Activated T-cell treated with anti-CD3 and anti-CD28 coated beads for 24 hours (primary cell): ENCODE measurements around the gene ZCCHC10.
"Not testable (repeated sequence)": the region's sequence is repeated elsewhere in the genome, so short reads cannot be mapped to it uniquely, and the experiment has no call there.

Experiments used
- DNase-seq: peaks from one replicate; pipeline ENCODE4 v3.0.0-alpha.2; 2020; ENCODE audit warnings: low read depth

The ZCCHC10 gene

DNA sequence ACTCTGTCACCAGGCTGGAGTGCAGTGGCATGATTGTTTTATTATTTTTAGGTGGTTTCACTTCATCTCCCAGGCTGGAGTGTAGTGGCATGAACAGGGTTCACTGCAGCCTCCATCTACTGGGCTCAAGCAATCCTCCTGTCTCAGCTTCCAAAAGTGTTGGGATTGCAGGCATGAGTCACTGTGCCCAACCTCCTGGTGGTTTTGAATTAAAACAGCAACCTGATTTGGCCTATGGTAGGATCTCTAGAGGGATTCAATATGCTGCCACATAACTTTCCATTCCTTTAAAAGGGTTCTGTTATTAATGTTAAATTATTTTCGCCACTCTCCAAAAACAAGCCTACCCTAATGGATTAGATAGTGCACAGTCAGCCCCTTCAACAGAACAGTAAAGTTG is 15.6 kb upstream of the ZCCHC10 start:
- no peak for DNase-seq

DNA sequence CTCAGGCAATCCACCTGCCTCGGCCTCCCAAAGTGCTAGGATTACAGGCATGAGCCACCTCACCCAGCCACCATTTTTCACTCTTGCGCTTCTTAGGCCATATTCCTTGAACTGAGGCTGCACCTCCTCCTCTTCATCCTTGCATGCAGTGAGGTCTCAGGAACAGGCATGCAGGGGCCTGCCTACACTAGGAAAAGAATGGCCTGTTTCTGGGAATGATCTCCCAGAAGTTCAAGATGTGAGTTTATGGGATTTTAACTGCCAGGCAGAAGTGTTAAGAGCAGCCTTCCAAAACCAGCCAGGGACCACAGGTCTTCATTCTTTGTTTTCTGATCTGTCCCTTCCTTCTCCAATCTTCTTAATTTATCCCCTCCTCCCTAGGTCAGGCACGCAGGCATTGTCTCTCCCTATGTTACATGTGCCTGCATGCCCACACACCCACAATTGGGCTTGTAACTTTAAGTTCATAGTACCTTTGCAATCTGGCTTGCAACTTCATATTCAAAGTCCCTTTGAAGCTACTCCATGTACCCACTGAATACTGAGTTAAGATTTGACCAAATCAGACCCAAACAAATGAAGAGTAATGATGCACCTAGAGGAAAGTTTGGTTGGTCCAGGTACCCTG is 14.9 kb upstream of the ZCCHC10 start:
- no peak for DNase-seq

DNA sequence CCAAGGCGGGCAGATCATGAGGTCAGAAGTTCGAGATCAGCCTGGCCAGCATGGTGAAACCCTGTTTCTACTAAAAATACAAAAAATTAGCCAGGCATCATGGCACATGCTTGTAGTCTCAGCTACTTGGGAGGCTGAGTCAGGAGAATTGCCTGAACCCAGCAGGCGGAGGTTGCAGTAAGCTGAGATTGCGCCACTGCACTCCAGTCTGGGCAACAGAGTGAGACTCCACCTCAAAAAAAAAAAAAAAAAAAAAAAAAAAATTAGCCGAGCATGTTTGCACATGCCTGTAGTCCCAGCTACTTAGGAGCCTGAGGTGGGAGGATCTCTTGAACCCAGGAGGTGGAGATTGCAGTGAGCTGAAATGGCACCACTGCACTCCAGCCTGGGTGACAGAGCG is 10.3 kb upstream of the ZCCHC10 start:
- not testable (repeated sequence) for DNase-seq

DNA sequence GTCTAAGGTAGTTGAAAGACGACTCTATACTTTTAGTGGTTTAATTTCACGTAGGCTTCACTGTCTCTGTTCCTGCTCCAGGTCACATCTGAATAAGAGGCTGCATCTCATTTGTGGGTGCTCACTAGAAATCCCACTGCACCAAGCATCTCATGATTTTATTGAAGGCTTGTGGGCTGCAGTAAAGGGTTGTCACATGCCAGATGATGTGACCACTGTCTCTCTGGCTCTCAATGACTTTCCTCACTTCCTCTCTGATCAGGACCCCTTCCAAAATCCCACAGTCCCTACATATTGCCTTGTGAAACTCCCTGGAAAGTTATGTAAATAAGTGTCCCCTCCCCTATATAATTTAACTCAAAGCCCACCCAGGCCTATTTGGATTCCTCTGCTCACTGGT is 8.9 kb upstream of the ZCCHC10 start:
- DNase-seq, result no peak

DNA sequence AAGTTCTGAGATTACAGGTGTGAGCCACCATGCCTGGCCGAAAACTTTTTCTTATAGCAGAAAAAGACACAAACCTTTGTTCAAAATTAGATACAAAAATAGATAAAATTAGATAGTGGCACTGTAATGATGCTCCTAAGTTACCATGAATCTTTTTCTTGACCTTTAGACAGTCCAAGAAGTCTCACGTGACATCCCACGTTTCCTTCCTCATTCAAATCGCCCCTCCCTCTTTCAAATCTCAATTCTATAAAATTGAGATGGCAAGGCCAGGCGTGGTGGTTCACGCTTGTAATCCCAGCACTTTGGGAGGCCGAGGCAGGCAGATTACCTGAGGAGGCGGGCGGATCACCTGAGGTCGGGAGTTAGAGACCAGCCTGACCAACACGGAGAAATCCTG is 7.7 kb upstream of the ZCCHC10 start:
- DNase-seq, result no peak

DNA sequence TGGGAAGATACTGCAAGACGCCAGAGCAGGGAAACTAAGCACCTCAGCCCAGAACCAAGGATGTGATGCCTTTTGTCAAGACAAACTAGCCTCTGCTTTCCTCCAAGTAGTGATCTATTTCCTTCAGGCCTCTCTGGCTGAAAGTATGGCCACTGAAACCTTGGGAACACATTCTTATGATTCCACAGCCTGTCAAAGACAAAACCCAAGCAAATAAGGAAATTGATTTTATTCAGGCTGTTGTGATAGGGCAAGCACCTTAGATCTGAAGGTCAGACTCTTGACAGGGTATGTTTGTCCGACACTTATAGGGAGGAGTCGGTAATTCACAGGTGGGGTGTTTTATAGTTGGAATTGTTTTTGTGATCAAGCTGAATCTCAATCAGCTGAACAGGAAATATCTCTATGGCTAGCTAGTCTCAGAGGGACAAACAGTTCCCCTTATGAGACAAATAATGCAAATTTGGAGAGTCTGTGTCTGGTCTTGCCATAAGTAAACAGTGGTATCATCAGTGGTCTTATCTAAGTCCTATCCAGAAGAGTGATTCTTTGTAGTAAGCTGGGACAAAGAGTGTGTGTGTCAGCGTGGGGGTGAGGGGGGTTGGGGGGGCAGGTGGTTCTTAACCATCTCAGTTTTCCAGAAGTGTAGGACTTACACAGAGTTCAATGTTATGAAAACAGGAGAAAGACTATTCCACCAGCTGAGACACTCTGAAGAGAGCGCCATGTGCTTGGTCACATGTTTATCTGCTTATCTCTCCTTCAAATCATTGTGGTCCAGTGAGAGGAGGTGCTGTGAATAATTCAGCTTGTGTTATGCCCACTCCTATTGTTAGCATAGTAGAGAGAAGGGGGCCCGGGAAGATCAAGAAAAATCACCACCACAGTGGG is 6.7 kb upstream of the ZCCHC10 start:
- DNase-seq, result no peak

DNA sequence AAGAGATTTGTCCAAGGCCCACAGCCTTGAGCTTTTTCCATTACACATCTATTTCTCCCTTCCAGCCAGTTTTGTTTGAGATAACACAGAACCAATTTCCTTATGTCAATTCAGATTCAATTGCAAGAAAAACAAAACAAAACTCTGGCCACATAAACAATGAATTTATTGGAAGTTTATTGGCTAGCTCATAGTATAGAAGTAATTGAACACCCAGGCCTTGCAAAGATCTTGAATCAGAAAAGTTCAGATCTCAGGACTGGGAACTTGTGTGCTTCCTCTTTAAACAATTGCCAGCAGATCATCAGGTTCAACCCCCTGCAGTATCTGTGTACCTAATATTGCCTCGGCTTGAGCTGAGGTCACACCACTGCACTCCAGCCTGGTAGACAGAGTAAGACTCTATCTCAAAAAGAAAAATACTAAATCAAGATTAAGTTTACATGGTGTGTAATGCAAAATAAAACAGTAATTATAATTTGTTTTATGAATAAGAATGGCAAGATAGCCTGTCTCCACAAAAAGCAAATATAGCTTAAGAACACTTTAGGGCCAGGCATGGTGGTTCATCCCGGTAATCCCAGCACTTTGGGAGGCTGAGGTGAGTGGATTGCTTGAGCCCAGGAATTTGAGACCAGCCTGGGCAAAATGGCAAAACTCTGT is 4.1 kb upstream of the ZCCHC10 start:
- DNase-seq, result no peak

DNA sequence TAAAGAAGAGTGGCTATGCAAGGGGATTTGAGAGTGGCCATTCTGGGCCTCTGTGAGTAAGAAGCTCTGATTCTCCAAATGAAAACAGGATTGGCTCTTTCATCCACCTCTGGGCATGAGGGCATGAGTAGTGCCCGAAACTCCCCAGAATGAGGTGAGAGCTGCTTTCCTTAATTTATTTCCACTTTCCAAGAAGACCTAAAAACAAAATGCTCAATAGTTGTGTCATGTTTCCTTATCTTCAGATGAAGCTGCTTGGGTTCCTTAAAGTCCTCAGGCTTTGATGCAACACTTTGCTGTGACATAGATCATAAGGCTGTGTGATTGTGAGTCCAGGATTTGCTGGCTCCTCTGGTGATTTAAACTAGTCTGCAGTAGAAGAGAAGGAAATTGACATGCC is 3.1 kb upstream of the ZCCHC10 start:
- no peak for DNase-seq

DNA sequence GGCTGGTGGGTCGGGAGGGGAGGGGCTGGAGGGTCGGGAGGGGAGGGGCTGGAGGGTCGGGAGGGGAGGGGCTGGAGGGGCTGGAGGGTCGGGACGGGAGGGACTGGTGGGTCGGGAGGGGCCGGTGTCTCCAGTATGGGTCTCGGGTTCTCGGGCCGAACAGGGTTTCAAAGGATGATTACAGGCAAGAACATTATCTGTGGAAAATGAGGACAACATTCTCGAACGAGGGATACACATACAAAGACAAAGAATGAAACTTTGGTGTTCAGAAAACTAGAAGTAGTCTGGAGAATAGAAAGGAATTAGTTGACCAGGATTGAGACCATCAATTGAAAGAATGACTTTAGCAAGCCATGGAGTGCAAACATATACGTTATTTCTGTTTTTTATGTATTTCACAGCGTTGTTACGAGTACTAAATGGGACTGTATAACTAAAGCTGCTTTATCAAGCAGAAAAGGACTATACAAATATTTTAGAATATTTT is 360 bp upstream of the ZCCHC10 start:
- no peak for DNase-seq

DNA sequence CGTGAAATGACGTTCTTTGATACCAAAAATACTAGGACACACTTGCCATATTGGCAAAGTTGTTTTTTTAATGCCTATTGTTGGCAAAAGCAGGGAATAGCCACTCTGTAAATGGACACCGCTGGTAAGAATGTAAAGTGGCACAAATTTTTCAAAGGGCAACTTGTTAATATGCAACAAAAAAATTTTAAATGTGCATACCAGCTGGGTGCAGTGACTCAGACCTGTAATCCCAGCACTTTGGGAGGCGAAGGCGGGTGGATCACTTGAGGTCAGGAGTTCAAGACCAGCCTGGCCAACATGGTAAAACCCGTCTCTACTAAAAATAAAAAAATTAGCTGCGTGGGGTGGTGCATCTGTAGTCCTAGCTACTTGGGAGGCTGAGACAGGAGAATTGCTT is 6.9 kb downstream of the ZCCHC10 start:
- not testable (repeated sequence) for DNase-seq

DNA sequence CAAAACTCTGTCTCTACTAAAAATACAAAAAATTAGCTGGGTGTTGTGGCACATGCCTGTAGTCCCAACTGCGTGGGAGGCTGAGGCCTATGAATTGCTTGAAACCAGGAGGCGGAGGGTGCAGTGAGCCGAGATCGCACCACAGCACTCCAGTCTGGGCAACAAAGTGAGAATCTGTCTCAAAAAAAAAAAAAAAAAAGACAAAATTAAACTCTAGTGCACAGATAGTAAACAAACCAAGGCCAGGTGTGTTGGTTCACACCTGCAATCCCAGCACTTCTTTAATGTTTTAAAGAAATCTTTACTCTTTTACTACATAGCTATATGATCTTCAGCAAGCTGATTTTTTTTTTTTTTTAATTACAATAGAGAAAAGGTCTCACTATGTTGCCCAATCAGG is 8.4 kb downstream of the ZCCHC10 start:
- DNase-seq, result no peak

DNA sequence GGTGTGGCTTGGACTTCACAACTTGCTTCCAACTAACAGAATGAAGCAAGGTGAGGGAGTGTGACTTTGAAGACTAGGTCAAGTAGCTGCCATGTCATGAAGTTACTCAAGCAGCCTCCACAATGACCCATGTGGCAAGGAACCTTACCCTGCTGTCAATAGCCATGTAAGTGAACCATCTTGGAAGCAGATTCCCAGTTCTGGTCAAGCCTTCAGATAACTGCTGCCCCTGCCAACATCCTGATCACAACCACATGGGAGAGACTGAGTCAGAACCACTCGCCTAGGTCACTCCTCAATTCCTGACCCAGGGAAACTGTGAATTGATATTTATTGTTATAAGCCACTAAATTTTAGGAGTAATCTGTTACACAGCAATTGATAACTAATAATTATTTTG is 10.9 kb downstream of the ZCCHC10 start:
- DNase-seq, result no peak

DNA sequence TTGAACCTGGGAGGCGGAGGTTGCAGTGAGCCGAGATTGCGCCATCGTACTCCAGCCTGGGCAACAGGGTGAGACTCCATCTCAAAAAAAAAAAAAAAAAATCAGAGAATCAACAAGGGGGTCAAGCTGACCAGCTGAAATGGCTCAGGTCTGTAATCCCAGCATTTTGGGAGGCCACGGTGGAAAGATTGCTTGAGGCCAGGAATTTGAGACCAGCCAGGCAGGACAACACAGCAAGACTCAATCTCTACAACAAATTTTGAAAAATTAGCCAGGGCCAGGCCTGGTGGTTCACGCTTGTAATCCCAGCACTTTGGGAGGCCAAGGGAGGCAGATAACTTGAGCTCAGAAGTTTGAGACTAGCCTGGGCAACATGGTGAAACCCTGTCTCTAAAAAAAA is 17.9 kb downstream of the ZCCHC10 start:
- not testable (repeated sequence) for DNase-seq

DNA sequence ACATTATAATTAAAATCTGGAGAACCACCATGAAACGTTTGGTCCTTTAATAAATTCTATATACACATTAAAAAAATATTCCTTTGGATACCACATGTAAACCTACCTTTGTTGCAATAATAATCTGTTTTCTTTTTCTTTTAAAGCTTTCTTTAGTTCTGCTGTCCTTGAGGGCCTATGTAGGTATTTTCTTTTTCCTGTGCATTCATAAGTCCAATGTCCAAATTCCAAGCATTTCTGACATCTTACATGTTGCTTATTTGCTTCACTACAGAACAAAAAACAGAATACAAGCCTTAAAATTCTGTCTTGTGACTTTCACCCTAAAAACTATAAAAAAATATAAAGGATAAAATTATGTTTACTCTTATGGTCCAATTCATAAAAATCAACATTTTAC is 19.7 kb downstream of the ZCCHC10 start:
- DNase-seq, result no peak

DNA sequence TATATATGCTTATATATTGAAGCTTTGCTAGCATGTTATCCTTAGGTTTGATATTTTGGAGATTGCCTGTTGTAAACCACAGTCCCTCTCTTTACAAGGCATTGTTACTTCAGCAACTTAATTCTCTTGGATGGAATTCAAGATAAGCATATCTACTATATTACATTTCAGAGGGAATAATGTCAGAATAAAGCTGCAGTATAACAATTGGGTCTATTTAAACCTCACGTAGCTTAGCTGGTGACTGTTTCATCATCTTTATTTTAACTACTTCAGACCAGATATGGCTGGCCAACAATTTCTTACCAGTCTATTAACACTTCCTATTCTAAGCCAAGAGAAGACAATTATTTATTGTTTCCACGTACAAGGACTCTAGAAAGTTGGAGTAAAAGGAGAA is 27.1 kb downstream of the ZCCHC10 start:
- no peak for DNase-seq

DNA sequence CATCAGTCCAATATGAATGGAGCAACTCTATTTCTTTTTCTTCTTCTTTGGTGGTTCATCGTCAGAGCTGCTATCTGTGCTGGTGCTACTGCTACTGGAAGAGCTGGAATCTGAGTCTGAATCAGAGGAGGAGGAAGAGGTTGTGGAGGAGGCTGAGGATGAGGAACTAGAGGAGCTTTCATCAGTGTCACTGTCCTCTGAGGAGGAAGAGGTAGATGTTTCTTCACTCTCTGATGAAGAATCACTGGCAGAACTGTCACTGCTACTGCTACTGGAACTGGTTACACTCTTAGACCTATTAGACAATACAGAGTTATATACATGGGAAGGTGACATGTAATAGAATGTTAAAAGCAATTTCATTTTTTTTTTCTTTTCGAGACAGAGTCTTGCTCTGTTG is 27.8 kb downstream of the ZCCHC10 start:
- no peak for DNase-seq

DNA sequence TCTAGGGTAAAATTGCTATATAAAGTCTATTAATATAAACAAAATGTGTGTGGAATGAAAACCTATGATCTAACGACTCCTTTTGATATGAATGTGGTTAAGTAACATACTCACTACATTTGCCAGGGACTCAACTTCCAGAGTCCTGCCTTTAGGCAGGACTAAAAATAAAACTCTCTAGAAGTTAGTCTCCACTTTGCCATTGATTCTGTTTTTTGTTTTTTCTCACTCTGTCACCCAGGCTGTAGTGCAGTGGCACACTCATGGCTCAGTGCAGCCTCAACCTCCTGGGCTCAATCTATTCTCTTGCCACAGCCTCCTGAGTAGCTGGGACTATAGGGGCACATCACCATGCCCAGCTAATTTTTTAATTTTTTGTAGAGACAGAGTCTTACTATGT is 30.0 kb downstream of the ZCCHC10 start:
- DNase-seq, result no peak

DNA sequence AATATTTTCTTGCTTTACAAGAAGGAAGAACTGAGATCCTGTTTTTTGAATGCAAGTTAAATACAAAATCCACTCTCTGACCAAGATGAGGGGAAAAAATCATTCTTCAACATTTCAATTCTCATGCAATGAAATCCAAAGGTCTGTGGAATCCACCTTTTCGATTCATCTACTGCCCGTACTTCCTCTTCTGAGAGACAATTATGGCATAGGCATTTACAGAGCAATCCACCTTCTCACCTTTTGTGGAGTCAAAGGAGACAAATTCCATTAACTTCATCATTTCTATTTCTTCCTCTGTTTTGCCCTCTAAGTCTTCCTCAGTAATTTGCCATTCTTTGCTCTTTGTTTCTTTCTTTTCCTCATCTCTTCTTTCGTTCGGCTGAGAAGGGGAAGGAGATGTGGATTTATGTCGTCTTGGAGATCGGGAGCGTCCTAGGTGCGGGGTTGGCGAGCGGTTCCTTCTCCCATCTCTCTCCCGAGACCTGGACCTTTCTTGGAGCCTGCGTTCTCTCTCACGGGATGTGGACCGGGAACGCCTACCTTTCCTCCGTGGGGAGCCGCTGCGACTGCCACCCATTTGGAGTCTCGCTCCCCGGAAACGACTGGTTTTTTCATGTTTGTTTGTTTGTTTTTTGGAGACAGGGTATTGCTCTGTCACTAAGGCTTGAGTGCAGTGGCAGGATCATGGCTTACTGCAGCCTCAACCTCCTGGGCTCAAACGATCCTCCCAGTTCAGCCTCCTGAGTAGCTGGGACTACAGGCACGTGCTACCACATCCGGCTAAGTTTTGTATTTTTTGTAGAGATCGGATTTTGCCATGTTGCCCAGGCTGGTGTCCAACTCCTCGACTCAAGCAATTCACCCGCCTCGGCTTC is 38.6 kb downstream of the ZCCHC10 start:
- DNase-seq, result no peak

DNA sequence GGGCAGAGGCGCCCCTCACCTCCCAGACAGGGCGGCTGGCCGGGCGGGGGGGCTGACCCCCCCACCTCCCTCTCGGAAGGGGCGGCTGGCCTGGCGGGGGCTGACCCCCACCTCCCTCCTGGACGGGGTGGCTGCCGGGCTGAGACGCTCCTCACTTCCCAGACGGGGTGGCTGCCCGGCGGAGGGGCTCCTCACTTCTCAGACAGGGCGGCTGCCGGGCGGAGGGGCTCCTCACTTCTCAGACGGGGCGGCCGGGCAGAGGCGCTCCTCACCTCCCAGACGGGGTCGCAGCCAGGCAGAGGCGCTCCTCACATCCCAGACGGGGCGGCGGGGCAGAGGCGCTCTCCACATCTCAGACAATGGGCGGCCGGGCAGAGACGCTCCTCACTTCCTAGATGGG is 43.4 kb downstream of the ZCCHC10 start:
- DNase-seq, result not testable (repeated sequence)

DNA sequence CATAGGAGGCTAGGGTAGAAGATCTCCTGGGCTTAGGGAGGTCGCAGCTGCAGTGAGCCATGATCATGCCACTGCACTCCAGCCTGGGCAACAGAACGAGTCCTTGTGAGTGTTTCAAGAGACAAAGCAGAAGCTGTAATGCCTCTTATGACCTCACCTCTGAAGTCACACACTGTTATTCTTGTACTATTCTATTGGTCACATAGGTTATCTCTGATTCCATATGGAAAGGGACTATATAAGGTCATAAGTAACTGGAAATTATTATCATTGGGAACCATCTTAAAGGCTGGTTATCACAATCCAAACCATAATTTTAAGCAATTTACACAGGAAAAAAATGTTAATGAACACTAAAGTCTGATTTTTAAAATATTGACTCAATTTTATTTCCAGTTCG is 45.1 kb downstream of the ZCCHC10 start:
- no peak for DNase-seq

DNA sequence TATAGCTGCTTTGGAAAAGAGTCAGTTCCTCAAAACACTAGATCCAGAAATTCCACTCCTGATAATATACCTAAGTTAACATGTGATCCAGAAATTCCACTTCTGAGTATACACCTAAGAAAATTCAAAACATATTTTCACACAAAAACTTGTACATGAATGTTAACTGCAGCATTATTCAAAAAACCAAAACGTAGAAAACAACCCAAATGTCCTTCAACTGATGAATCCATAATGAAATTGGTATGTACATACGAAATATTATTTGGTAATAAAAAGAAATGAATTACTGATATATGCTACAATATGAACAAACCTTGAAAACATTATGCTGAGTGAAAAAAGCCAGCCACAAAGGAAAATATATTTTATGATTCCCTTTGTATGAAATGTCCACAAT is 46.4 kb downstream of the ZCCHC10 start:
- no peak for DNase-seq

DNA sequence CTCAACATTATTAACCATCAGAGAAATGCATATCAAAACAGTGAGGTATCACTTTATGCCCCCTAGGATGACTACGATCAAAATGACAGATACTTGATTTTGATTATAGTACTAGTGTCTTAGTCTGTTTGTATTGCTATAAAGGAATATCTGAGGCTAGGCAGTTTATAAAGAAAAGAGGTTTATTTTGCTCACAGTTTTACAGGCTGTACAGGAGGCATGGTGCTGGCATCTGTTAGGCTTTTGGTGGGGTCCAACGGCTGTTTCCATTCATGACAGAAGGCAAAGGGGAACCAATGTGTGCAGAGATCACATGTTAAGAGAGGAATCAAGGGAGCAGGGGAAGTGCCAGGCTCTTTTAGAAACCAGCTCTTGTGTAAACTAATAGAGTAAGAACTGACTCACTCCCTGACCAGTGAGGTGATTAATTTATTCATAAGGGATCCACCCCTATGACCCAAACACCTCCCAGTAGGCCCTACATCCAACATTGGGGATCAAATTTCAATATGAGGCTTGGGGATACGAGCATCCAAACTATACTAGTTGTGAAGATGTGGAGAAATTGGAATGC is 46.9 kb downstream of the ZCCHC10 start:
- no peak for DNase-seq
